Heart right ventricle (tissue), 16 donors: ENCODE results near the gene COL17A1. TPM values are rescaled to one million over a fixed set of nuclear protein-coding genes. Genes with fewer than 3 reads are reported as not detected.

Experiments
- ATAC-seq, 8 donors: fragments of 200-7000 bp; cut with Tn5 transposase; one replicate each; pipeline ENCODE4 v1.9.1; 2020; ENCODE audit warnings: mild to moderate bottlenecking in 8 of 8, moderate library complexity in 8 of 8, moderate number of reproducible peaks in 1 of 8
- DNase-seq, 2 donors: peaks; one replicate each; pipeline ENCODE4 v3.0.0-alpha.2; 2020
- H3K27ac ChIP-seq, 10 donors: fragments of 200-600 bp; sonication (generic) in 2 of 10; one replicate each; pipeline versions ENCODE4 v1.5.0 to v1.8.0; 2020 to 2022; ENCODE audit warnings: mild to moderate bottlenecking in 3 of 10
- H3K27me3 ChIP-seq, 7 donors: fragments of 200-600 bp; one replicate each; pipeline ENCODE4 v1.8.0; 2021 to 2022; ENCODE audit warnings: mild to moderate bottlenecking in 2 of 7
- H3K36me3 ChIP-seq, 9 donors: fragments of 200-600 bp; sonication (generic) in 1 of 9; one replicate each; pipeline versions ENCODE4 v1.5.0 to v1.8.0; 2020 to 2022; ENCODE audit warnings: mild to moderate bottlenecking in 2 of 9
- H3K4me1 ChIP-seq, 9 donors: fragments of 200-600 bp; sonication (generic) in 1 of 9; one replicate each; pipeline versions ENCODE4 v1.5.0 to v1.8.0; 2020 to 2022; ENCODE audit warnings: mild to moderate bottlenecking in 4 of 9
- H3K4me3 ChIP-seq, 10 donors: fragments of 200-600 bp; sonication (generic) in 2 of 10; one replicate each; pipeline versions ENCODE4 v1.5.0 to v1.8.0; 2020 to 2022; ENCODE audit warnings: mild to moderate bottlenecking in 7 of 10, moderate library complexity in 2 of 10
- H3K9me3 ChIP-seq, 11 donors: fragments of 200-600 bp in 10 of 11; sonication (generic) in 2 of 11; one replicate each; pipeline versions ENCODE4 v1.5.0 to v1.8.0; 2013 to 2022; ENCODE audit warnings: mild to moderate bottlenecking in 2 of 11, control low read depth in 1 of 11, moderate library complexity in 1 of 11
- CTCF ChIP-seq, 9 donors: fragments of 200-600 bp; sonication (generic) in 2 of 9; IDR thresholded peaks; one replicate each; pipeline versions ENCODE4 v1.5.0 to v1.8.0; 2021 to 2022; ENCODE audit warnings: antibody characterized with exemption in 9 of 9, mild to moderate bottlenecking in 5 of 9, moderate library complexity in 1 of 9
- WGBS, 2 donors: extraction: QIAGEN DNeasy Blood & Tissue Kit; methylation state at CpG; one replicate each; pipeline ENCODE4 v1.1.7; 2013; ENCODE audit warnings: inconsistent platforms in 1 of 2; 5-methylcytosine and 5-hydroxymethylcytosine counted together
- intact Hi-C, 10 donors: fragments of 100-400 bp; cut with DNase I; formaldehyde crosslinking; loops; one replicate each; pipeline versions ENCODE4 v1.11.1 to v1.14.2; 2022
- polyA plus RNA-seq, 2 donors: library from polyadenylated mRNA; stranded (reverse); fragments of 200-250 nt; gene quantifications; one replicate each; pipeline ENCODE4 v1.2.3, GENCODE V29; 2013
- total RNA-seq, 10 donors: library from RNA; stranded (reverse); fragmentation: NEBNext Ultra II Directional in 3 of 10; extraction: Animal tissue kit (Norgen Biotek cat#: 25700) in 3 of 10; gene quantifications; one replicate each; pipeline versions ENCODE4 v1.2.1 to v1.2.4, GENCODE V29; 2021 to 2023
- donor health status: Arrhythmogenic right ventricular cardiomyopathy.
- donor health status: ischemic (EF 13 %, LVEDD 7.1; RV severe dilation, severe dysfunction).
- donor health status: healthy with polysubstance abuse.
- donor health status: DM: no; HTN: yes; CAD: no.
- donor health status: DM: no; HTN: no; CAD: no.
- donor health status: ischemic (EF 25% LVEDD 6.9; RV normal size, moderate dysfunction).
- donor health status: ischemic (EF 25% LVEDD 5.7; RV mildly dilated, moderate dysfunction).
- donor health status: healthy.
- donor health status: DM: yes; HTN: yes; CAD: no.
- donor health status: Ischemic cardiomyopathy.
- donor health status: ischemic (EF 35%, LVEDD 5.7; RV mildly dilated, moderate dysfunction).
- donor health status: nonischemic (EF 11% LVEDD 7.7; RV severe dilation, severe dysfunction).
- donor health status: DM: yes; HTN: yes; CAD: no.
- donor health status: PGD.
- donor health status: ischemic (EF 29% LVEDD 5.4; RV normal size, mild dysfunction).
- donor health status: nonischemic (EF 23%, LVEDD 6.1; RV moderate dilation, normal function).

The COL17A1 gene
- total and polyA plus RNA-seq, 12 donors, result 0.10 to 0.39 (median 0.16) TPM; not detected in 6

- no peak for ATAC-seq
- WGBS, 2 donors, result 98 to 100% methylated on average over 1 of the region's 1 CpG
- H3K4me3 ChIP-seq, result no peak overlapping the region
- H3K36me3 ChIP-seq, result peaks cover 0 to 100% (median 56%) of the 10 kb centered on the region in 9 donors
- DNase-seq, result no peak
- no peaks in the 10 kb centered on the region for H3K27me3 ChIP-seq
- intact Hi-C loops, result loop anchor here in 5 of 10 donors (10.0 kb wide), 2 partner anchors 126 to 136 kb away; no protein-coding TSS in a partner anchor
- no peak for TF ChIP-seq CTCF (IDR thresholded peaks at IDR 0.05)
- H3K9me3 ChIP-seq, result no peaks in the 10 kb centered on the region
- H3K27ac ChIP-seq, result no peak overlapping the region
- H3K4me1 ChIP-seq, result peaks cover 0 to 19% (median 5%) of the 10 kb centered on the region in 9 donors
Observed at GRCh38 chr10:104021246-104021645, 64.4 kb downstream of the COL17A1 start.

GRCh38 chr10:104020020-104020419, 65.7 kb downstream of the COL17A1 start:
- Histone ChIP-seq H3K9me3 (no peaks in the 10 kb centered on the region), H3K27me3 (no peaks in the 10 kb centered on the region), H3K4me1 (peaks cover 0 to 11% (median 3%) of the 10 kb centered on the region in 9 donors), H3K4me3 (no peak overlapping the region), H3K36me3 (peaks cover 0 to 95% (median 47%) of the 10 kb centered on the region in 9 donors), H3K27ac (no peak overlapping the region)
- no peak for TF ChIP-seq CTCF (IDR thresholded peaks at IDR 0.05)
- intact Hi-C loops, result loop anchor here in 5 of 10 donors (10.0 kb wide), 2 partner anchors 125 to 135 kb away; no protein-coding TSS in a partner anchor
- ATAC-seq (no peak), DNase-seq (no peak)
- 96 to 98% methylated on average over 1 of the region's 1 CpG for WGBS, 2 donors

- no peak overlapping the region for H3K27ac ChIP-seq
- no peak for DNase-seq
- no peak for TF ChIP-seq CTCF (IDR thresholded peaks at IDR 0.05)
- 92 to 95% methylated on average over 6 of the region's 6 CpGs for WGBS, 2 donors
- ATAC-seq, result no peak
- no peak overlapping the region for H3K4me3 ChIP-seq
- intact Hi-C loops, result no loop called here
- no peaks in the 10 kb centered on the region for H3K9me3 ChIP-seq
- no peaks in the 10 kb centered on the region for H3K27me3 ChIP-seq
- H3K4me1 ChIP-seq, result no peaks in the 10 kb centered on the region
- peaks cover 0 to 90% (median 46%) of the 10 kb centered on the region in 9 donors for H3K36me3 ChIP-seq
Observed at GRCh38 chr10:104018471-104018870, 67.2 kb downstream of the COL17A1 start.

GRCh38 chr10:104016661-104017060, 69.0 kb downstream of the COL17A1 start:
- Histone ChIP-seq H3K27me3 (no peaks in the 10 kb centered on the region), H3K36me3 (peaks cover 0 to 87% (median 31%) of the 10 kb centered on the region in 9 donors), H3K4me1 (no peaks in the 10 kb centered on the region), H3K27ac (no peak overlapping the region), H3K9me3 (no peaks in the 10 kb centered on the region), H3K4me3 (no peak overlapping the region)
- WGBS, 2 donors, result 71 to 73% methylated on average over 1 of the region's 1 CpG
- intact Hi-C loops, result no loop called here
- no peak for TF ChIP-seq CTCF (IDR thresholded peaks at IDR 0.05)
- DNase-seq (no peak), ATAC-seq (no peak)
